ENCODE measurements around the gene SLC51A. TPM values are rescaled to one million over a fixed set of nuclear protein-coding genes. Genes with fewer than 3 reads are reported as not detected.

The SLC51A gene
- total and polyA plus RNA-seq, 2 of the 13 experiments (the other 11 are each of a cell fraction or from before 2014, with no cell fraction given) = 4.3 to 48.8 TPM

- H3K4me3 ChIP-seq (replicated peaks in 1 of 3; ENCODE audit: insufficient read depth in 1 of 3, low read depth in 2 of 3, low read length in 3 of 3) = no peak overlapping the region
- in situ Hi-C loops (cut with HindIII; ENCODE audit: extremely low pct_ligation_motif_present, low pct_unique_long_range_greater_than_20kb) = no loop called here
- H4K20me1 ChIP-seq (ENCODE audit: insufficient read depth, low read length) = no peaks in the 10 kb centered on the region
- DNase-seq (ENCODE audit: low spot score) (no peak), ATAC-seq (no peak), FAIRE-seq (no peak)
- H3K79me2 ChIP-seq (ENCODE audit: insufficient read depth, low read length) = no peaks in the 10 kb centered on the region
- no peaks in the 10 kb centered on the region for H3K27me3 ChIP-seq (ENCODE audit: control insufficient read depth in 1 of 2, insufficient read depth in 2 of 2, low read length in 2 of 2)
- POLR2A ChIA-PET = no interaction called here
- intact Hi-C loops (cut with micrococcal nuclease; ENCODE audit: unreplicated experiment) = loop anchor here (1.0 kb wide), 1 partner anchor 17 kb away; no protein-coding TSS in a partner anchor
- TF ChIP-seq ZNF281 (CRISPR knock-in tag; IDR thresholded peaks at IDR 0.05; ENCODE audit: borderline replicate concordance) = no peak
- TF ChIP-seq MTF2 (CRISPR knock-in tag; IDR thresholded peaks at IDR 0.05; ENCODE audit: borderline replicate concordance) = no peak
- TF ChIP-seq MAFF (IDR thresholded peaks at IDR 0.05; ENCODE audit: low read depth, low read length) = no peak
- no peak for TF ChIP-seq ZNF230 (CRISPR knock-in tag; IDR thresholded peaks at IDR 0.05)
- TF ChIP-seq PHF20 (CRISPR knock-in tag; IDR thresholded peaks at IDR 0.05) = no peak
- TF ChIP-seq SP4 (CRISPR knock-in tag; IDR thresholded peaks at IDR 0.05) = no peak
- TF ChIP-seq TFAP4 (IDR thresholded peaks at IDR 0.05; ENCODE audit: borderline replicate concordance, low read depth) = no peak
- TF ChIP-seq NR2F1 (CRISPR knock-in tag; IDR thresholded peaks at IDR 0.05) = no peak
- no peak for TF ChIP-seq ERF (CRISPR knock-in tag; IDR thresholded peaks at IDR 0.05)
- TF ChIP-seq IKZF5 (CRISPR knock-in tag; IDR thresholded peaks at IDR 0.05) = no peak
- no peak for TF ChIP-seq PHF8 (CRISPR knock-in tag; IDR thresholded peaks at IDR 0.05)
- no peak for TF ChIP-seq TAF15 (IDR thresholded peaks at IDR 0.05; ENCODE audit: low read depth, low read length, poor library complexity, severe bottlenecking)
- TF ChIP-seq XBP1 (CRISPR knock-in tag; IDR thresholded peaks at IDR 0.05) = no peak
- TF ChIP-seq ASH2L (IDR thresholded peaks at IDR 0.05; ENCODE audit: insufficient read length, low read depth, low read length) = no peak
- no peak overlapping the region for H3K4me2 ChIP-seq (ENCODE audit: low read depth, low read length)
- 88% methylated on average over 19 of the region's 19 CpGs for WGBS (ENCODE audit: low lambda C conversion rate)
- no peak overlapping the region for H2AFZ ChIP-seq (ENCODE audit: low read length)
- H3K9ac ChIP-seq (ENCODE audit: insufficient read depth, low read depth, low read length) = no peak overlapping the region
- CTCF ChIA-PET (ENCODE audit: low intra/inter-chr PET ratio, low total read pairs) = interaction anchor here (0.7 kb wide), 1 partner anchor 1299 kb away, joined by 3 read pairs; no protein-coding TSS in a partner anchor
- H3K27ac ChIP-seq (ENCODE audit: extremely low read length, insufficient read depth, low read length) = no peak overlapping the region
- H3K4me1 ChIP-seq (ENCODE audit: insufficient read depth, low read length) = peaks cover 55% of the 10 kb centered on the region
- no peaks in the 10 kb centered on the region for H3K9me3 ChIP-seq (ENCODE audit: low read length)
- no TSS peak for BruUV-seq (replicated peaks)
- no peaks in the 10 kb centered on the region for H3K36me3 ChIP-seq (replicated peaks in 1 of 2; ENCODE audit: control insufficient read depth in 1 of 2, insufficient read depth in 2 of 2, low read length in 2 of 2)
These were observed 6.7 kb downstream of the SLC51A start for GRCh38 chr3:196222876-196223595.
